ENCODE results near the gene TPST1. TPM values are rescaled to one million over a fixed set of nuclear protein-coding genes. Genes with fewer than 3 reads are reported as not detected.
A peak's percentile ranks its signal among the peaks of the same experiment; 100 is the strongest.
"Not testable (repeated sequence)": the region's sequence is repeated elsewhere in the genome, so short reads cannot be mapped to it uniquely, and the experiment has no call there.

Gene TPST1
- total RNA-seq, 1 donor from 2014 or later, result 4.8 TPM

DNA sequence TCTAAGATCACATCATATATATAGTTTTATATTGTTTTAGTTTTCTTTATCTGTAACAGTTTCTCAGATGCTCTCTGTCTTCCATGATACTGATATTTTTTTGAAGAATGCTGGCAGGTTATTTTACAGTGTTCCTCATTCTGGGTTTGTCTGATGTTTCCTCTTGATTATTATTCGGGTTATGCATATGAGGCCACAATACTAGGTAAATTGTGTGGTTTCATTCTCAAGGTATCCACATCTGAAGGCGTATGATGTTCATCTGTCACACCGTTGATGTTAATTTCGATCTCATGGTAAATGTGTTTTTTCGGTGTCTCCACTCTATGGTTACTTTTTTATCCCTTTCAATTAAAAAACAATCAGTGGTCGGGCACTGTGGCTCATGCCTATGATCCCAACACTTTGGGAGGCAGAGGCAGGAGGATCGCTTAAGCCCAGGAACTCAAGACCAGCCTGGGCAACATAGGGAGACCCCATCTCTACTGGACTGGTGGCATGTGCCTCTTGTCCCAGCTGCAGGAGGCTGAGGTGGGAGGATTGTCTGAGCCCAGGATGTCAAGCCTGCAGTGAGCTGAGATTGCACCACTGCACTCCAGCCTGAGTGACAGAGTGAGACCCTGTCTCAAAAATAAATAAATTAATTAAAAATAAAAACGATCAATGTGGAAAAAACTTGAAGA, 108.9 kb downstream of the TPST1 start:
- DNase-seq (ENCODE audit: low spot score), result no peak
- intact Hi-C loops (cut with DNase I), result no loop called here

DNA sequence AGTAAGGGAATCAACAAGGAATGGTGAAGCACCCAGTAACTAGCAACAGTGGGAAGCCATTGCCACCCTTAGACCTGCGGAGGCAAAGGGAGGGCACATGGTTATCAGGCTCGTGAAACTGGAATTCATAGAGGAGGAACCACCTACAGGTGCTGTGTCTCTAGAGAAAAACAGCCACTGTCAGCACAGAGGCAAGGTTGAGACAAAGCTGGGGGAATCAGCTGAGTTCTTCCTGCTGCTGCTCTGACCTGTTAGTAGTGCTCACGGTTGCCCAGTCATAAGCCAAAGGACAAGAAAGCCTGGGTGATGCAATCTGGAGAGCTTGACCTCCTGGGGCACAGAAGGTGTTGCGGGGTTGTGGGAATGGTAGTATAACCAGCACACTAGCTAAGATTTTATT, 110.1 kb downstream of the TPST1 start:
- intact Hi-C loops (cut with DNase I), result no loop called here
- DNase-seq (ENCODE audit: low spot score), result no peak

DNA sequence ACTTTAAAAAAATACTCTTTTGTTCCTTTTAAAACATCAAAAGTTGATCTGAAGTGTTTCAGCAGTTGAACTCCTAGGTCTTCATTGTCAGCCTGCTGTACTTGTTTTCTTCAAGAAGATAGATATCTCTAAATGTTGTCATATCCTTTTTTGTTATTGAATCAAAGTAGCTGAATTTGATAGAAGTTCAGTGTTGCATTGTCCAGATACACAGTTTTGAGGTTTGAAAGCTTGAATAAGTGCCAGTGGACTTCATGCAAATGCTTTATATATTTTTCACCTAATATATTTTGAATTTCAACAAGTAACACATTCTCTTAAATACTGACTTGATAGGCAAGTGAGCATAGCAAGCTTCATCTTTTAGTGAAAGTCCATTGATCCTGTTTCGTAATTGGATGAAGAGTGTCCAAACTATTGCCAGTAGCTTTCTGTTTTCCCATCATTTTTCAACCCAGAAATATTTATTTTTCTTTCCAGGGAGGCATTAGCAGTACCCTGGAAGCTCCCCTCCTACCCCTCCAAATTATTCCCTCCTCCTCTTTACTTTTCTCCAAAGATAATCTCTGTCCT, 114.4 kb downstream of the TPST1 start:
- no peak for DNase-seq (ENCODE audit: low spot score)
- intact Hi-C loops (cut with DNase I), result no loop called here

DNA sequence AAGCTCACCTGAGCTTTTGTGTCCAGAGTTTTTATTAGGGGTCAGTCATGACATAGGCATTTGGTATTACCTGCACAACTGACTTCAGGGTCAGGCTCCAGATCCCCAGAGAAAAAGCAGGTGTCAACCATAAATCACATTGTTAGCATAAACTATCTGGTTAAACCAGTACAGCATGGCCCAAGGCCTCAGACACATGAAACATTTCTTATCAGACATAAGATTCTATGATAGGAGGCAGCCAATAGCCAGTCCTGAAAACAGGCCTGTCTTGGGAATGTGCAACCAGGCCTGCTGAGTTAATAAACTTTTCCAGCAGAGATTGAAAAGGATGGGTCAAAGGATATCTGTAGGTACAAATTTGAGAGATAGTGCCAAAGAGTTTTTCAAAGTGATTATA, 116.1 kb downstream of the TPST1 start:
- intact Hi-C loops (cut with DNase I), result no loop called here
- DNase-seq (ENCODE audit: low spot score), result no peak

DNA sequence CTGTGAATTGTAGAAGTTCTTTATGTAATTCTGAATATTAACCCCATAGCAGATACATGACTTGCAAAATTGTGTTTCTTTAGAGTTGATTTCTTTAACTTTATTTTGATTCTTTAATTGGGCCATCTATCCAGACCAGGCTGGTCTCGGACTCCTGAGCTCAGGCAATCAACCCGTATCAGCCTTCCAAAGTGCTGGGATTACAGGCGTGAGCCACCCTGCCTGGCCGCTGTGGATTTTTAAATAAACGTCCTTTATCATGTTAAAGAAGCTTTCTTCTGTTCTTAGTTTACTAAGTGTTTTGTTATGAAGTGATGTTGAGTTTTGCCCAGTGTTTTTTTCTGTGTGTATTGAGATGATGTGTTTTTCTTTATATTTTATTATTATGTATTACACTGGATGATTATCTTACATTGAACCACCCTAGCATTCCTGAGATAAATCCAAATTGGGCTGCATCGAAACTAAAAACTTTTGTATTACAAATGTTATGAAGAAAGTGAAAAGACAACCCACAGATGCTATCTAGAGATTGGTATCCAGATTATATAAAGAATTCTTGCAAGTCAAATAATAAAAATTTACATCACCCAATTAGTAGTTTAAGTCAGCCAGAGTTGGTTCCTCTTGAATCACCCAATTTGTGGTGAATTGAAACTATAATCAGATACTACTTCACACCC, 118.1 kb downstream of the TPST1 start:
- DNase-seq (ENCODE audit: low spot score), result no peak
- intact Hi-C loops (cut with DNase I), result no loop called here

DNA sequence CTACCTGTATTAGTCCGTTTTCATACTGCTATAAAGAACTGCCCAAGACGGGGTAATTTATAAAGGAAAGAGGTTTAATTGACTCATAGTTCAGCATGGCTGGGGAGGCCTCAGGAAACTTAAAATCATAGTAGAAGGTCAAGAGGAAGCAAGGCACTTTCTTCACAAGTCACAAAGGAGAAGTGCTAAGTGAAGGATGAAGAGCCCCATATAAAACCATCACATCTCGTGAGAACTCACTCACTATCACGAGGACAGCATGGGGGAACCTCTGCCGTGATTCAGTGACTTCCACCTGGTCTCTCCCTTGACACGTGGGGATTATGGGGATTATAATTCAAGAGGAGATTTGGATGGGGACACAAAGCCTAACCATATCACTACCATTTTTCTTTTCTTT, 119.9 kb downstream of the TPST1 start:
- DNase-seq (ENCODE audit: low spot score); intact Hi-C loops (cut with DNase I): not testable (repeated sequence)

DNA sequence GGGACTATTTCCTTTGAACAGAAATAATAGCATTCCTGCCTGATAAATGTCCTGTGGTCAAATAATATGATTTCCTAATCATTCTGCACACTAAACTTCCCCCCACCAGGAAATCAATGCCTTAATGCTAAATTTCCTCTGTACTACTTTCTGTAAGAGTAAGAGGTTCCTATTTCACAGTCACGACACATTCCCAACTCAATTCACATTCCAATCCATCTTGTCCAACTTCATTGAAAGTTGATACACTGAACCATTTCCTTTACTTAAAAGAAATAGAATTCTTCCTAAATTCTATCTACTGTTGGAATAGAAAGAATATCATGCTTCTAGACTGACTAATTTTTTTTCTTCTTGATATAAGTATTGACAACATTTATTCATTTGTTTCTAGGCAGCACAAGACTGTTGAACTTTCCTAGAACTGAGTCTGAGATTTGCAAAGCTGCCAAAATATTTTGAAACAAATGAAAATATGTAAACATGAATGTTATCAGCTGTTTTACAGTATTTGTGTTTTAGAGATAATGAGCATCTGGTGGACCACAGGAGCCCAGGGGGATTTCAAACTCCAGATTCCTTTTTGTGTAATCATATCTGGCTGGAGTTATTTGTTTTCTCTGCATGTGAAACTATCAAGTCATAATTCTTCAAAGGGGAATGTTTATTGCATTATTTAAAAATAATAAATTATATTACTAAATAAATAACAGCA, 121.5 kb downstream of the TPST1 start:
- no peak for DNase-seq (ENCODE audit: low spot score)
- intact Hi-C loops (cut with DNase I), result no loop called here

DNA sequence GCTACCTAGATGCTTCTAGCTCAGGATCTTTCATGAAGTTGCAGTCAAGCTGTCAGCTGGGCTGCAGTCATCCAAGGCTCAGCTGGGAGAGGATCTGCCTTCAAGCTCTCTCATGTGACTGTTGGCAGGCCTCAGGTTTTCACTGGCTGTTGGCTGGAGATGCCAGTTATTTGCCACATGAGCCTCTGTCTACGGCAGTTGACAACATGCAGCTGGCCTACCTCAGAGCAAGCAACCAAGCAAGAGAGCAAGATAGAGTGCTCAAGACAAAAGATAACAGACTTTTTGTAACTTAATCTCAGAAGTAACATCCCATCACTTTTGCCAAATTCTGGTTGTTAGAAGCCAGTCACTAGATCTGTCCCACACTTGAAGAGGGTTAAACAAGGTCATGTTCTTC, 125.8 kb downstream of the TPST1 start:
- peak; percentile 85 for DNase-seq (ENCODE audit: low spot score)
- intact Hi-C loops (cut with DNase I), result no loop called here

DNA sequence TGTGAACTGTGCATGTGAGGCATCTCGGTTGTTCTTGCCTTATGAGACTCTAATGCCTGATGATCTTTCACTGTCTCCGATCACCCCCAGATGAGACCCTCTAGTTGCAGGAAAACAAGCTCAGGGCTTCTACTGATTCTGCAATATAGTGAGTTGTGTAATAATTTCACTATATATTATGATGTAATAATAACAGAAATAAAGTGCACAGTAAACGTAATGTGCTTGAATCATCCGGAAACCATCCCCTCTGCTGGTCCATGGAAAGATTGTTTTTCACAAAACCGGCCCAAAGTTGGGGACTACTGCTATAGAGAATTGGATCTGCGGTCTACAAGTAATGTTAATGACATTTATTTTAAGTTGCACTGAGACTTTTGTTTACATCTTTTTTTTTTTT, 126.7 kb downstream of the TPST1 start:
- intact Hi-C loops (cut with DNase I), result no loop called here
- no peak for DNase-seq (ENCODE audit: low spot score)

DNA sequence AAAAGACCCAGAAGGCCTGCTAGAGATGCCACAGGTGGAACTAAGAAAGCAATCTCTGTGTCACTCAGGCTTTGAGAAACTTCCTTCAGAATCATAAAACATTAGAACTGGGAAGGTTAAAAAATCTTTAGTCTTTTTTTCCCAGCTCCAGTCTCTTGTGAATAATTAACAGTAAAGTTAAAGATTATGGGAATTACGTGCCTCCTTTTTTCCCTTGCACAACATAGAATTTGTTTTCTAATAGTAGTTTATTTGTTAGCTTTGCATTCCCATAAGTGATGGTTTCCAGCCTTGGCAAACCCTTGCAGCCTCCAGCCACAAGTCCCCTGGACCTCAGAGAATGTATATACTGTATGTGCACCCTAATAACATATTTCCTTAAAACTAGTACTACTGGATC, 128.3 kb downstream of the TPST1 start:
- intact Hi-C loops (cut with DNase I), result no loop called here
- DNase-seq (ENCODE audit: low spot score), result no peak

DNA sequence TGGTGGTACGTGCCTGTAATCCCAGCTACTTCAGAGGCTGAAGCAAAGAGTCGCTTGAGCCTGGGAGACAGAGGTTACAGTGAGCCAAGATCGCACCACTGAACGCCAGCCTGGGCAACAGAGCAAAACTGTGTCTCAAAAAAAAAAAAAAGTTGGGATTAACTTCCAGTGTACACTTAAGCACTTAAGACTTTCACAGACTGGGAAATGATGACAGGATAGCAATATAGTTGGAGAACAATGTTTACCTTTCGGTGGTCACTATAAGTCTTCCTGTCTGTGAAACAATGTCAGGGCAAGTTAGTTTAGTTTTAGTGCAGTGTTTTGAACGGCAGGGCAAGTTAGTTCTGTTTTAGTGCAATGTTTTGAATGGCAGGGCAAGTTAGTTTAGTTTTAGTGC, 130.2 kb downstream of the TPST1 start:
- intact Hi-C loops (cut with DNase I), result no loop called here
- DNase-seq (ENCODE audit: low spot score), result no peak

DNA sequence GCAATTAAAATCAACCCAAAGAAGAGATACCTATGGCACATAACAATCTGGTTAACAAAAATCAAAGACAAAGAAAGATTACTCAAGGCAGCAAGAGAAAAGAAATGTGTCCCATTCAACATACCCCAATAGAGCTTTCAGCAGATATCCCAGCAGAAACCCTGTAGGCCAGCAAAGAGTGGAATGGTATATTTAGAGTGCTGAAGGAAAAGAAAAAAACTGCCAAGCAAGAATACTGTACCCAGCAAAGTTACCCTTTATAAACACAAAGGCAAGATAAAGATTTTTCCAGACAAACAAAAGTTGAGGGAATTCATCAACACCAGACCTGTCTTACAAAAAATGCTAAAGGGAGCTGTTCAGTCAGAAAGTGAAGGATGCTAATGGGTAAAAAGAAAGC, 131.6 kb downstream of the TPST1 start:
- intact Hi-C loops (cut with DNase I), result no loop called here
- no peak for DNase-seq (ENCODE audit: low spot score)

DNA sequence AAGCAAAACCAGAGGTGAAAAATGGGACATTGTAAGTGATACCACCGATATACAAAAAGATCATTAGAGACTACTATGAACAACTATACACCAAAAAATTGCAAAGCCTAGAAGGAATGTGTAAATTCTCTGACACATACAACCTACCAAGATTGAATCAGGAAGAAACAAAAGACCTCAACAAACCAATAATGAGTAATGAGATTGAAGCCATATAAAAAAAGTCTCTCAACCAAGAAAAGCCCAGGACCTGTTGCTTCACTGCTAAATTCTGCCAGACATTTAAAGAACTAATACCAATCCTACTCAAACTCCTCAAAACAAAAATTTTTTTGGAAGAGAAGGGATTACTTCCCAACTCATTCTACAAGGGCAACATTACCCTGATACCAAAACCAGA, 134.0 kb downstream of the TPST1 start:
- DNase-seq (ENCODE audit: low spot score), result no peak
- intact Hi-C loops (cut with DNase I), result no loop called here

DNA sequence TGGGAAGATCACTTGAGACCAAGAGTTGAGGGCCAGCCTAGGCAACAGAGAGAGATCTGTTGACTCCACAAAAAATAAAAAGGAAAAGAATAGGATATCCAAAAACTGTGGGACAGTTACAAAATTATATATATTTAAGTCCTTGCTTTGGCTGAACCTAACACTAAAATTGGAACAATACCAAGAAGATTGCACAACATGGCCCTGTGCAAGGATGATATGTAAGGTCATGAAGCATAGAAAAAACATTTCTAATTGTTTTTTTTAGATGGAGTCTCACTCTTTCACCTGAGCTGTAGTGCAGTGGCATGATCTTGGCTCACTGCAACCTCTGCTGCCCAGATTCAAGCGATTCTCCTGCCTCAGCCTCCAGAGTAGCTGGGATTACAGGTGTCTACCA, 139.0 kb downstream of the TPST1 start:
- intact Hi-C loops (cut with DNase I), result no loop called here
- DNase-seq (ENCODE audit: low spot score), result no peak

DNA sequence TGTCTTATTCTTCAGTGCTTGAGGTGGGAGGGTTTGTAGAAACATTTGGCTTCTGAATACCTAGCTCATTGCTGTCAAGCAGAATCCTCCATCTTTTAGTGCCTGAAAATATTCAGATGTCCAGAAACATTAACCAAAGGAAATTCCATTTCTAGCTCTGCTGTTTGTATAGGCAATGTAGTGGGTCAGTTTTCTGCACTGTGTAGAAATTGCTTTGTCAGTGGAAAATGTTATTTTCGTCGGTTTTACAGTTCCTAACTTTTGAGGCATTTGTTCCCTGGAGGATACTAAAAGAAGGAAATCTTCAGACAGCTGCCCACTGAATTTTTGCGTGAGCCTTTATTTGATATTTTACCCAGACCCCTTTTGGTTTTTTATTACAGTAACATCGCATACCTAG, 143.4 kb downstream of the TPST1 start:
- no peak for DNase-seq (ENCODE audit: low spot score)
- intact Hi-C loops (cut with DNase I), result no loop called here

DNA sequence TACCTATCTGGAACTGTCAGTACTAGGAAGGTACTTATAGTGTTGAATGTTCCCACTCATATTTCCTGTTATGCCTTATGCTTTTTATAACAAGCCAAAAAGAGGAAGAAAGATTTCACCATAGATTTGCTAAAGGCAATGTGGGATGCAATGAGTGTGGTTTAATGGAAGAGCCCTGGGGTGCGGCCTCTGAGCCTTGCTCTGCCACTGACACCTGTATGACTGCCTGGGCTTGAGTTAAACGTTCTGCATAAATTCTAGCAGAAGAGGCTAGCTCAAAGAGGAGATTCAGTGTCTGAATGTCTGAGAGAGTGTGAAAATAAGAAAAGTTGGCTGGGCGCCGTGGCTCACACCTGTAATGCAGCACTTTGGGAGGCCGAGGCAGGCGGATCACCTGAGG, 143.8 kb downstream of the TPST1 start:
- no peak for DNase-seq (ENCODE audit: low spot score)
- intact Hi-C loops (cut with DNase I), result no loop called here

DNA sequence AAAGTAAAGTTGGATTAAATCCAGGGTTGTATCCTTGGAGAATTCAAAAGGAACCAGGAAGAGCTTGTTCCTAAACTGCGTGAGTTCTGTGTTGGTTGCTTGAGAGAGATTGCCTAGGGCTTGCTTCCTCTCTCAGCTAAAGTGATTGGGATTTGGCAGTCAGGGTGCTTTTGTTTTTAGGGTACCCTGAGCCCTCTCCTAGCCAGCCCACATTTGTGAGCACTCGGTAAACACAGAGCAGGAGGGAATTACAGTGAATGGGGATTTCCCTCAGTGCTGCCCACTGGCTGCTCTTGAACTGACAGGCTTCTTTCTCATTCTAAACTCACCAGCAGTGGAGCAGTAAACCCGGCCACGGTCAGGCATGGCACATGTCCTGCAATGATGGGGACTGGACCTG, 146.9 kb downstream of the TPST1 start:
- intact Hi-C loops (cut with DNase I), result no loop called here
- no peak for DNase-seq (ENCODE audit: low spot score)

DNA sequence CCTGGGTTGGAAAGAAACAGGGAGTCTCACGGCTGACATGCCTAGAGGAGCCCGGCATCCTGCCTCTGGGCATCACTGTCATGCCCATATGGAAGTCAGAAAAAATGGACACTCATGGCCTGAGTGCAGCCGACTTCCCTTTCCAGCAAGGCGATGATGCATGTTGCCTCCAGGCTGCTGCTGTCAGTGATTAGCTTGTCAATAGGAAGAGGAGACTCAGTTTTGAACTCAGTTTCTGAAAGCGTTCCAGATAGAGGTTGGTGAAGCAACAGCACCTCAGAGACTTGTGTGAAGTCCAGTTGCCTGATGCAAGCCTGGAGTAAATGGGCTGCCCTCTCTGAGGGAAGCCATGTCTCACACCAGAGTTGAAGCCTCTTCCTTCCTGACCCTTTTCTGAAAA, 148.4 kb downstream of the TPST1 start:
- intact Hi-C loops (cut with DNase I), result no loop called here
- no peak for DNase-seq (ENCODE audit: low spot score)

DNA sequence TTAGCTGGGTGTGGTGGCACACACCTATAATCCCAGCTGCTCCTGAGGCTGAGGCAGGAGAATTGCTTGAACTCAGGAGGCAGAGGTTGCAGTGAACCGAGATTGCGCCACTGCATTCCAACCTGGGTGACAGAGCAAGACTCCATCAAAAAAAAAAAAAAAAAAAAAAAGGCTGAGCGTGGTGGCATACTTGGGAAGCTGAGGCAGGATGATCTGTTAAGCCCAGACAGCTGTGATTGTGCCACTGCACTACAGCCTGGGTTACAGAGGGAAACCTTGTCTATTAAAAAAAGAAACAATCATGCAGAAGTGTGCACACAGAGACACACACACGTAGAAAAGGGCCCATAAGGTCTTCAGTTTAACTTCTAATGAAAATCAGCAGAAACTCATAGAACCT, 150.6 kb downstream of the TPST1 start:
- intact Hi-C loops (cut with DNase I), result no loop called here

DNA sequence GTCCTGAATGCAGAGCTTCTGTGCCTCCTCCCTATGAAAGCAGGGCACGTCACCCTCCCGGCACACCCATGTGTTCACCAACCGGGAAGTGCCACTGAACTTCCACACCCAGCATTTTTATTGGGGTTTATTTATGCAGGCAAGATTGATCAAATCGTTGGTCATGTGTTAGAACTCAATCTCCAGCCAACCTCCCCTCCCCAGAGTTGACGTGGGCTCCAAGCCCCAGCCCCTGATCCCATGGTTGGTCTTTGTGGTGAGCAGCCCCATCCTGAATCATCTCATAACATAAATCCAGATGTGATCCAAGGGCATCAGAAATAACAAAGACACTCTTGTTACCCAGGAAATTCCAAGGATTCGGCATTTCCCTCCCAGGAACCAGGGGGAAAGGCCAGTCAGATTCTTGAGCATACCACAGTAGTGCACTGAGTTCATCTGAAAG, 151.2 kb downstream of the TPST1 start:
- DNase-seq (ENCODE audit: low spot score), result no peak
- intact Hi-C loops (cut with DNase I), result no loop called here

More for the DNA sequence above, 150.6 kb downstream of the TPST1 start:
- DNase-seq (ENCODE audit: low spot score), result no peak

DNA sequence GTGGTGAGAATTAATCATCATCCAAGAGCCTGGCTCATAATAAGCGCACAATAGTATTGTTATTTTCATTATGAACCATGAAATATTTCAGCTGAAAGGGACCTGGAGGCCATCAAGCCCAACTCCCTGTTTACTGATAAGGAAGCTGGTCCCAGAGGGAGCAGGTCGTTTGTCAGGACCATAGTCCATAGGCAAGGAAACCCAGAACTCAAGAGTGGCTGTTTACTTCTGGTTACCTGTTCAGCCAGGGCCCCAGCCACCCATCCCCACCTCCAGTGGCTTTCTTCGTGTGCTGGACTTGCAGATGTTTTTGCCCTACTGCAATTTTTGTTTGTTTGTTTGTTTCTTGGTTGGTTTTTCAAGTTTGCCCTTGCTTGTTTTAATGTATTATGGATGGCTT, 152.0 kb downstream of the TPST1 start:
- DNase-seq (ENCODE audit: low spot score), result no peak
- intact Hi-C loops (cut with DNase I), result no loop called here
